Esophagus squamous epithelium (tissue), 4 donors: ENCODE data around the gene PTPN1.

Experiments
- POLR2A ChIP-seq, 4 donors: fragments of 450-650 bp; IDR thresholded peaks; one replicate each; pipeline ENCODE4 v1.6.1; 2017; ENCODE audit warnings: antibody characterized with exemption in 4 of 4, mild to moderate bottlenecking in 4 of 4, moderate library complexity in 3 of 4
- TF ChIP-seq, protein P1 (sequence below), 6 experiments: fragments of 450-650 bp in 4 of 6; fragments of 200-600 bp in 2 of 6; sonication (generic) in 2 of 6; IDR thresholded peaks; one replicate each; pipeline ENCODE4 v1.5.1; 2016 to 2019; ENCODE audit warnings: antibody characterized with exemption in 6 of 6, mild to moderate bottlenecking in 4 of 6, moderate library complexity in 4 of 6

DNA sequence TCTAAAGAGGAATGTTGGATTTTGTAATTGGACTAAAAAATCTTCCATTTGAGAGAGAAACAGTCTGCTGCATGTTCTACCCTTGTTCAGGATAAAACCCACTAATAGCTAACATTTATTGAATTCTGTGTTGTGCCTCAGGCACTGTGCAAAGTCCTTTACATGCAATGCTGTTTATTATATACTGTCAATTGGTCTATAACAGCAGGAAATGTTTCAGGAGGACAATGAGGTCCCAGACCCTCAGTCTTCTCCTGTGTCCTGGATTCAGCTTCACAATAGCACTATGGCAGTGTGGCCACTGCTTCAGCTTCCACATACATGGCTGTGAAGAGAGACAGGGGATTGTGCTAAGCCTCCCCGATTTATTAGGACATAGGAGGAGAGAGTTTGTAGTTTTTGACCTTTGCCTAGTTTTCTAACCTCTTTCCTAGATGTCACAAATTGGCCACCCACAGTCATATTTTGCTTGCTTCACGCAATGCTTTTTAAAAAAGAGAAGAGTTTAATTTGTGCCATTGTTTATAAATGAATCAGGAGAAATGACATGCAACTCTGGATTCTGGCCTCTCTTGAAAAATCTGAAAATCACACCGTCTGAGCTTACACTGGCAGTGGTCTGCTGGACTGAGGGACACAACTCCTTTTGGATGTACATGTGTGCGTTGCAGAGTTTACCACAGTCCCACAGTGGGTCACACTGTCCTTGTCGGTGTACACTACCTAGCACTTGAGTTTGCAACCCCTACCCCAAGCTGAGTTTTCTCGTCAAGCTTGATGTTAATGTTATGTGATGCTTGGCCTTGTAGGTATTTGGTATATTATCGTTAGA lies 11.3 kb downstream of the PTPN1 start:
- TF ChIP-seq, protein P1, sequence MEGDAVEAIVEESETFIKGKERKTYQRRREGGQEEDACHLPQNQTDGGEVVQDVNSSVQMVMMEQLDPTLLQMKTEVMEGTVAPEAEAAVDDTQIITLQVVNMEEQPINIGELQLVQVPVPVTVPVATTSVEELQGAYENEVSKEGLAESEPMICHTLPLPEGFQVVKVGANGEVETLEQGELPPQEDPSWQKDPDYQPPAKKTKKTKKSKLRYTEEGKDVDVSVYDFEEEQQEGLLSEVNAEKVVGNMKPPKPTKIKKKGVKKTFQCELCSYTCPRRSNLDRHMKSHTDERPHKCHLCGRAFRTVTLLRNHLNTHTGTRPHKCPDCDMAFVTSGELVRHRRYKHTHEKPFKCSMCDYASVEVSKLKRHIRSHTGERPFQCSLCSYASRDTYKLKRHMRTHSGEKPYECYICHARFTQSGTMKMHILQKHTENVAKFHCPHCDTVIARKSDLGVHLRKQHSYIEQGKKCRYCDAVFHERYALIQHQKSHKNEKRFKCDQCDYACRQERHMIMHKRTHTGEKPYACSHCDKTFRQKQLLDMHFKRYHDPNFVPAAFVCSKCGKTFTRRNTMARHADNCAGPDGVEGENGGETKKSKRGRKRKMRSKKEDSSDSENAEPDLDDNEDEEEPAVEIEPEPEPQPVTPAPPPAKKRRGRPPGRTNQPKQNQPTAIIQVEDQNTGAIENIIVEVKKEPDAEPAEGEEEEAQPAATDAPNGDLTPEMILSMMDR (IDR thresholded peaks at IDR 0.05), result no peak
- TF ChIP-seq POLR2A (IDR thresholded peaks at IDR 0.05), result no peak
